GM13977 (cell line): ENCODE measurements around the gene LONRF2.

Experiments
- DNase-seq: peaks from one replicate; pipeline ENCODE4 v3.0.0; 2012; ENCODE audit warnings: low spot score
- CTCF ChIP-seq: IDR thresholded peaks from 2 replicates; pipeline ENCODE4 v1.5.1; 2012; ENCODE audit warnings: mild to moderate bottlenecking, control low read depth; ENCODE audit not compliant: insufficient read depth; ENCODE audit errors: extremely low read depth, missing control alignments
- in situ Hi-C: fragments of 300-500 bp; cut with MboI; formaldehyde crosslinking; loops from one replicate; pipeline ENCODE4 v1.12.0; 2022; ENCODE audit warnings: low sequenced_read_pairs, low pct_unique_long_range_greater_than_20kb, mixed read lengths, inconsistent platforms; ENCODE audit not compliant: unreplicated experiment

The LONRF2 gene

GRCh38 chr2:100260712-100261620 lies 61.3 kb downstream of the LONRF2 start:
- peak; percentile 63 for DNase-seq
- in situ Hi-C loops, result loop anchor here (10.0 to 25.0 kb wide), 2 partner anchors 124 to 699 kb away; no protein-coding TSS in a partner anchor
- peak; percentile 51 for TF ChIP-seq CTCF

- in situ Hi-C loops, result loop anchor here (25.0 kb wide), 1 partner anchor 697 kb away; no protein-coding TSS in a partner anchor
- TF ChIP-seq CTCF, result no peak
- DNase-seq, result no peak
Observed at GRCh38 chr2:100259106-100259505, 63.2 kb downstream of the LONRF2 start.

- in situ Hi-C loops, result loop anchor here (25.0 kb wide), 1 partner anchor 696 kb away; no protein-coding TSS in a partner anchor
- no peak for TF ChIP-seq CTCF
- no peak for DNase-seq
Observed at GRCh38 chr2:100257939-100258338, 64.4 kb downstream of the LONRF2 start.

GRCh38 chr2:100256849-100257248 lies 65.5 kb downstream of the LONRF2 start:
- no peak for TF ChIP-seq CTCF
- in situ Hi-C loops, result loop anchor here (25.0 kb wide), 1 partner anchor 695 kb away; no protein-coding TSS in a partner anchor
- DNase-seq, result no peak

- TF ChIP-seq CTCF, result no peak
- in situ Hi-C loops, result loop anchor here (25.0 kb wide), 1 partner anchor 694 kb away; no protein-coding TSS in a partner anchor
- DNase-seq, result no peak
Observed at GRCh38 chr2:100256416-100256815, 65.9 kb downstream of the LONRF2 start.

GRCh38 chr2:100254646-100255210 lies 67.6 kb downstream of the LONRF2 start:
- TF ChIP-seq CTCF, result no peak
- no peak for DNase-seq
- in situ Hi-C loops, result loop anchor here (25.0 kb wide), 1 partner anchor 692 kb away; no protein-coding TSS in a partner anchor
